OCI-LY7 (cell line): ENCODE measurements around the gene REXO1. TPM values are rescaled to one million over a fixed set of nuclear protein-coding genes. Genes with fewer than 3 reads are reported as not detected.

Experiments
- BruUV-seq: library from RNA; stranded (reverse); fragments of 400-500 nt; replicated peaks from 2 replicates; lab custom pipeline; 2021; lab: Mats Ljungman, UMichigan
- CTCF ChIA-PET: fragments of 300-600 bp; sonication (Branson Sonifier 250); formaldehyde crosslinking; loops from one replicate; lab custom pipeline; 2022; ENCODE audit warnings: antibody characterized with exemption; ENCODE audit not compliant: unreplicated experiment; lab: Charles Lee
- POLR2A ChIA-PET: fragments of 300-600 bp; sonication (Branson Sonifier 250); formaldehyde crosslinking; loops from one replicate; lab custom pipeline; 2022; ENCODE audit warnings: antibody characterized with exemption; lab: Charles Lee
- DNase-seq: peaks from one replicate; pipeline ENCODE4 v3.0.0-alpha.2; 2015; ENCODE audit warnings: low spot score
- H2AFZ ChIP-seq: fragments of 200-600 bp; sonication (generic), shearing (Covaris generic); 2 replicates; pipeline ENCODE4 v1.6.1; 2014; ENCODE audit warnings: mild to moderate bottlenecking, antibody characterized with exemption, low read length, moderate library complexity
- H3K27ac ChIP-seq: fragments of 200-600 bp; sonication (generic); 2 replicates; pipeline ENCODE4 v1.5.1; 2014; ENCODE audit warnings: mixed run types, low read depth, mild to moderate bottlenecking, moderate library complexity, low read length, inconsistent platforms; ENCODE audit not compliant: poor library complexity, severe bottlenecking
- H3K36me3 ChIP-seq: fragments of 200-600 bp; sonication (generic); 2 replicates; pipeline ENCODE4 v1.6.1; 2014; ENCODE audit warnings: mild to moderate bottlenecking, antibody characterized with exemption, low read length, moderate library complexity, mixed read lengths; ENCODE audit not compliant: insufficient read depth
- H3K4me1 ChIP-seq: fragments of 200-600 bp; sonication (generic); 2 replicates; pipeline ENCODE4 v1.5.1; 2014; ENCODE audit warnings: mild to moderate bottlenecking, low read length; ENCODE audit not compliant: insufficient read depth, poor library complexity, severe bottlenecking
- H3K4me2 ChIP-seq: fragments of 200-600 bp; sonication (generic); 2 replicates; pipeline ENCODE4 v1.6.1; 2014; ENCODE audit warnings: mild to moderate bottlenecking, low read length
- H3K4me3 ChIP-seq: fragments of 200-600 bp; sonication (generic); 2 replicates; pipeline ENCODE4 v1.5.1; 2014; ENCODE audit warnings: mild to moderate bottlenecking, low read depth, low read length; ENCODE audit not compliant: poor library complexity, severe bottlenecking
- H3K79me2 ChIP-seq: fragments of 200-600 bp; sonication (generic); 2 replicates; pipeline ENCODE4 v1.6.1; 2016; ENCODE audit warnings: low read depth, mild to moderate bottlenecking, low read length, moderate library complexity, mixed read lengths; ENCODE audit not compliant: insufficient read depth
- H3K9me2 ChIP-seq: fragments of 200-600 bp; sonication (generic); 2 replicates; pipeline ENCODE4 v1.6.1; 2016; ENCODE audit warnings: mild to moderate bottlenecking, low read length, mixed read lengths; ENCODE audit not compliant: insufficient read depth
- H3K9me3 ChIP-seq: fragments of 200-600 bp; sonication (generic); 2 replicates; pipeline ENCODE4 v1.6.1; 2014; ENCODE audit warnings: mild to moderate bottlenecking, mixed run types, low read length, mixed read lengths
- H4K20me1 ChIP-seq: fragments of 200-600 bp; sonication (generic); 2 replicates; pipeline ENCODE4 v1.6.1; 2014; ENCODE audit warnings: mild to moderate bottlenecking, antibody characterized with exemption, low read length, moderate library complexity, mixed read lengths; ENCODE audit not compliant: insufficient read depth
- CTCF ChIP-seq: fragments of 200-600 bp; sonication (generic); conservative IDR thresholded peaks from 2 replicates; pipeline ENCODE4 v1.5.1; 2014; ENCODE audit warnings: mild to moderate bottlenecking, antibody characterized with exemption, low read length, moderate library complexity, mixed read lengths
- EZH2phosphoT487 ChIP-seq: fragments of 200-600 bp; sonication (generic); IDR thresholded peaks from 2 replicates; pipeline ENCODE4 v1.6.1; 2018; ENCODE audit warnings: low read depth, borderline replicate concordance, mild to moderate bottlenecking, mixed run types, antibody characterized with exemption, low read length, moderate library complexity, mixed read lengths
- intact Hi-C: fragments of 100-400 bp; cut with micrococcal nuclease; formaldehyde crosslinking; loops from one replicate; pipeline ENCODE4 v1.10.0; 2022; ENCODE audit not compliant: unreplicated experiment
- total RNA-seq, 2 experiments: library from RNA; depleted of rRNA in 1 of 2; stranded (reverse); fragments of >200 nt in 1 of 2; shearing (Covaris generic) in 1 of 2; gene quantifications; 2 replicates each; pipeline ENCODE4 v1.2.3, GENCODE V29; 2014 to 2022

REXO1 gene
- total RNA-seq, 2 experiments from 2014 or later, result 24.0 to 52.8 TPM

- POLR2A ChIA-PET, result interaction anchor here (0.7 kb wide), 1 partner anchor 81 kb away, joined by 3 read pairs; no protein-coding TSS in a partner anchor
Observed at GRCh38 chr19:1786668-1787067, 61.6 kb downstream of the REXO1 start.

GRCh38 chr19:1785310-1785709 is 63.0 kb downstream of the REXO1 start:
- no TSS peak for BruUV-seq
- H3K9me2 ChIP-seq, result no peaks in the 10 kb centered on the region
- H3K27ac ChIP-seq, result no peak overlapping the region
- no peak overlapping the region for H3K4me3 ChIP-seq
- ChIA-PET POLR2A (no interaction called here), CTCF (interaction anchor here (0.6 kb wide), 2 partner anchors 14 to 238 kb away, joined by 3 read pairs; no protein-coding TSS in a partner anchor)
- no peaks in the 10 kb centered on the region for H3K9me3 ChIP-seq
- no peak for DNase-seq
- no peaks in the 10 kb centered on the region for H3K4me1 ChIP-seq
- H3K36me3 ChIP-seq, result no peaks in the 10 kb centered on the region
- TF ChIP-seq CTCF (no peak), EZH2phosphoT487 (no peak)
- no peaks in the 10 kb centered on the region for H3K79me2 ChIP-seq
- no peak overlapping the region for H3K4me2 ChIP-seq
- H2AFZ ChIP-seq, result no peak overlapping the region
- intact Hi-C loops, result no loop called here
- H4K20me1 ChIP-seq, result no peaks in the 10 kb centered on the region

More at GRCh38 chr19:1786668-1787067, 61.6 kb downstream of the REXO1 start:
- Histone ChIP-seq H3K9me3 (no peaks in the 10 kb centered on the region), H3K4me1 (no peaks in the 10 kb centered on the region), H3K9me2 (no peaks in the 10 kb centered on the region), H3K27ac (no peak overlapping the region), H3K79me2 (no peaks in the 10 kb centered on the region), H2AFZ (no peak overlapping the region), H3K36me3 (no peaks in the 10 kb centered on the region), H3K4me3 (no peak overlapping the region), H3K4me2 (no peak overlapping the region), H4K20me1 (no peaks in the 10 kb centered on the region)
- no peak for DNase-seq
- intact Hi-C loops, result no loop called here
- CTCF ChIA-PET, result no interaction called here
- BruUV-seq, result no TSS peak
- TF ChIP-seq EZH2phosphoT487 (no peak), CTCF (no peak)

- Histone ChIP-seq H3K4me2 (no peak overlapping the region), H3K27ac (no peak overlapping the region), H3K4me1 (no peaks in the 10 kb centered on the region), H3K9me2 (no peaks in the 10 kb centered on the region), H3K4me3 (no peak overlapping the region), H3K36me3 (no peaks in the 10 kb centered on the region), H3K9me3 (no peaks in the 10 kb centered on the region), H2AFZ (no peak overlapping the region), H3K79me2 (no peaks in the 10 kb centered on the region), H4K20me1 (no peaks in the 10 kb centered on the region)
- intact Hi-C loops, result no loop called here
- CTCF ChIA-PET, result no interaction called here
- TF ChIP-seq EZH2phosphoT487 (no peak), CTCF (no peak)
- POLR2A ChIA-PET, result no interaction called here
- DNase-seq, result no peak
- no TSS peak for BruUV-seq
Observed at GRCh38 chr19:1783874-1784273, 64.4 kb downstream of the REXO1 start.
